ENCODE measurements around the gene SHFL.

Gene SHFL

DNA sequence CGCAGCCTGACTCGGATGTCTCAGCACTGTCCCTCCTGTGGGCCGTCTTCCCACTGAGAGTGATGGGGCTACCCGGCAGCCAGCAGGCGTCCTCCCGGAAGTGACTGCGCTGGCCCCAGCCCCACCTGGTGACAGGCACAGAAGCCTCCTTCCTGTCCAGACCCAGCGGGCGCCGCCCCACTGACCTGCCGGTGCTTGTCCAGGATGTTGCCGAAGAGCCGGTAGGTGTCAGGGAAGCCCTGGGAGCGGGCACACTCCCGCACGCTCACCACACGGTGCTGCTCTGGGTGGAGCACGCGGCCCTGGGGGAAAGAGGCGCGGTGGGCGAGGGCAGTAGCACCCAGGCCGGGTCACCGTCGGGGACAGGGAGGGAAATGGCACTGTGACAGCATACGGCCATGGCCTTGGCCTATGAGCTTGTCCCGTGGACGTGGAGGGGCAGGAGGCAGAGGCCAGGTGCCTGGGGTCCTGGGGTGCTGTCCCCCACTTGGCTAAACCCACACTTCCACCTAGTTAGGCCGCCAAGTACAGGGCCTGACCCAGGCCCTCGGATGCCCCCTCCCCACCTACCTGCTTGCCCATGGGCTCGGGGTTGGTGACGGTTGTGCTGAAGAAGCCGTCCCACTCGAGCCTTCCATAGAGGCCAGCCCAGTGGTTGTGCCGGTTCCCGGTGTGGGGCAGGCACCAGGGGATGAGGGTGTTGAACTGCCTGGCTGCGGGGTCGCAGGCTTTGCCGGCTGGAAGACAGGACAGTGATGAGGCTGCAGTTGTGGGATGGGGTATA lies 49.6 kb downstream of the SHFL start:
- DNase-seq = no peak

DNA sequence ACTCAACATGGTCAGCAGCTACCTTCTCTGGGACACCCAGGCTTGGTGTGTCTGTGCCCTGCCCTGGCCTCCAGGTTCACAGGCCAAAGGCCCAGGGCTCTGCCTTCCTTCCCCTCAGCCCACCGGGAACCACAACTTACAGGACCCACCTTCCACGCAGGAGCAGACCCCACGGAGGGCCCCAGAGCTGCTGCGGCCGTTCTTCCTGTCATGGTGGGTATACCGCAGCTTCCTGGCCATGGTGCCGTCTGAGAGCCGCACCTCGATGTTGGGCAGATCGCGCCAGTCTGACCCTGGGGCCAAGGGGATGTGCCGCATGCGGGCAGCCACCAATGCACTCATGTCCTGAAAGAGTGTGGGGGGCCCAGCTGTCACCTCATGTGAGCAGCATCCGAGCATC lies 50.8 kb downstream of the SHFL start:
- no peak for DNase-seq

DNA sequence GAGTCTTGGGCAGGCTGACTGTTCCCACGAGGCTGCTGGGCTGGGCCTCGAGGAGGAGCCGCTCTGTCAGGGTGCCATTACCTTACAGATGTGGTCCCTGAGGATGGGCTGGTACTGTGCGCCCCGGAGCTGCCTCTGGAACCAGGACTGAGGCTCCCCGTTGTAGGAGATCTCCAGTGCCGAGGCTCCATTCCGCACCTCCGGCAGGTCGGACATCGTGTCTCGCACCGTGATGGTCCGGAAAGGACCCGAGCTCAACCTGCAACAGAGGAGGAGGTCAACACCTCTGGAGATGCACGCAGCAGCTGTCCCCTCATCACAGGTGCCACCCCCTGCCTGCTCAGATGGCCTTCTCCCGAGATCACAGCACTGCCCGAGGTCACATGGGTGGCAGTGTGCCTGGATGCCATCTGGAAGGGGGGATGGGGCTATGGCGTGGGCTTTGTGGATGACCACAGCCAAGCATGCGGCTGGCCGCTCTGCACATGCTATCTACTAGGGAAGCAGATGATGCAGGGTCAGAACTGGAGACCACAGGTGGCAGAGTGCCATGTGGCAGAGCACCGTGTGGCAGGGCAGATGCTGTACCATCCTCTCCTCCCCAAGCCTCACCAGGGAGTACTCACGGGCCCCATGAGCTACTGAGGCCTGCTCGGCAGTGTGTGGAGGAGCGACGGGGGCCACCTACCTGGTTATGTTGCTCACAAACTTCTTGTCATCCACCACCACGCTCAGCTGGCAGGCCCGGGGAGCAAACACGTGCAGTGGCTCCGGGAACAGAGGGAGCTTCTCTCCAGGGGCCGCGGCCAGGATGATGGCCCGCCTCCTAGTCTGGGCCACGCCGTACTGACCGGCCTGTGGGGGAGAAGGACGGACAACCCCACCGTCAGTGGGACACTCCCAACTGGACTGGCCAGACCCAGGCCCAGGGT lies 51.9 kb downstream of the SHFL start:
- peak in 12 of 14 donors; percentile 1 to 83 (median 24) for DNase-seq

DNA sequence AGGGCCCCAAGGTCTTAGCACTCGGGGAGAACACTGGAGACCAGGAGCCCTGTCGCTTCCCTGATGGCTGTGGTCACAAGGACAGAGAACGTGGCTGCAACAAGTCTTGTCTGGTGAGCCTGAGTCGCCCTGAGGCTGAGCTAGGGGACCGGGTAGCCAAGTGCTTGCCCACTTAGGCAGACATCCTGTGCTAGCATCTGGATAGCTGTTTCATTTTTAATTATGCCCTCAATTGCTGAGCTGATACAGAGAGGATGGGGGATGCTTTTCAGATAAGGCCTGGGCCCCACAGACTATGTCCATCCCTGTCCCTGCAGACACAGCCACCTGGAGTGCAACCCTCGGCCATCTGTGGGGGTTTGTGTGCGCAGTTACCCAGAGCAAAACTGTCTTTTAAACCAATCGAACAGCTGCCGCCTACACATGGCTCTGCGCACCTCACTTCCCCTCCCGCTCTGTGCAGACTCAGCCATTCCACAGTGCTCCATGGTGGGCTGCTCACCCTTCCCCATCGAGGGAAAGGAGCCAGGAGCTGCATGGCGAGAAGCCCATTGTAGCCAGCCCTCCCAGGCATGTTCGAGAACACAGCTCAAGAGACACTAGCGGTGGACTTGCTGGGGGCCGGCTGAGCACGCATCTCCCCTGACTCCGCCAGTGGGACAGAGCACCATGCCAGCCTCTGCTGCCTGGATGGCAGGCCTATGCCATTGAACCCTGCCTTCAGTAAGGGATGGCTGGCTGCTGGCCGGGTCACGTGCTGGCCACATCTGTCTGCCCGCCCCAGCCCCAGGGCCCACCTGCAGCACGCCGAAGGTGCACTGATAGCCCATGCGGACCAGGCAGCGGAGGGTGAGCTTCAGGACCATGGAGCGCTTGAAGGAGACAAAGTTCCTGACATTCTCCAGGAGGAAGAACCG lies 53.0 kb downstream of the SHFL start:
- DNase-seq = no peak

DNA sequence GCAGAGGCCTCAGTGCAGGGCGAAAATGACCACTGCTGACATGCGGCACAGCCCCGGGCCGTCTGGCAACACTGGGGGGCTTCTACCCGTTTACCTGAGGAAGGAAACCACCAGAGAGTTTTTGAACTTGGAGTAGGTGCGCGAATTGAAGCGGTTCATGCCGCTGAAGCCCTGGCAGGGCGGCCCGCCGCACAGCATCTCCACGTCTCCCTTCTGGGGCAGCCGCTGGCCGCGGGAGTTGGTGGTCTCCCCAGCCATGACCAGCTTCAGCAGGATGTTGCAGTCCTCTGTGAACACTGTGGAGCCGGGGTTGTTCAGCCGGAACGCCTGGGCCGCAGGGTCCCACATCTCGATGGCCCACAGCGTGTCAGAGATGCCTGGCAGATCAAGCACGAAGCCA lies 53.8 kb downstream of the SHFL start:
- no peak for DNase-seq

DNA sequence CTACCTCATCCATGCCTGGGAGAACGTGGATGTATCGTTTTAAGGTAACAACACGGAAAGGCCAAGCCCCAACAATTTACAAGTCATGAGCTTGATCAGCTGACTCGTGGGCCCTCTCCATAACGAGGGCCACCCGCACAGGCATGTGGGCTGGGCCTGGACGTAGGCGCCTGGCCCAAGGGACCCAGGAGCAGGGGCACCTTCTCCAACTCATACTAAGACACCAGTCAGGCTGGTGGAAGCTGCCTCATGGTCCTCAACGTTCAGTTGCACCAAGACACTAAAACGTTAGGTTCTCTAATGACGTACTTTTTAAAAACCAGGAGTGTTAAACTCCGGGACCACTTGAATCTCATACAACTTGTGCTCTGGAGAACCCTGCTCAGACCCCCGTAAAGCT lies 55.4 kb downstream of the SHFL start:
- DNase-seq = no peak

DNA sequence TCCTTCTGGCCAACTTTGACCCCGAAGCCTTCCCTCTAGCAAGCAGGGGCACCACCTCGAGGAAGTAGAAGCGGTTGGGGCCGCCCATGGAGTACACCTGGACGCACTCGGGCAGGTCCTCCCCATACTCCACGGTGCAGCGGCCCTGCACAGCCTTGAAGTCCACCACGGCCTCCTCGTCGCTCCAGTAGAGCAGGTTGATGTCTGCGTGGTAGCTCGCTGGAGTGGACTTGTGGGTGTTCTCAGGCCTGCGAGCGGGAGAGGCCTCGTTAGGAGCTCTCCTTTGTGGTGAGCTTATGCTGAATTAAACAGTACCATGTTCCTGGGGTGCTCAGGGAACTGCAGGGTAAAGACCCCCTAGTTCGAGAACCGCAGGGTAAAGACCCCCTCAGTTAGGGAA lies 55.9 kb downstream of the SHFL start:
- DNase-seq = no peak

All from C1 segment of cervical spinal cord (tissue), 14 donors.